SK-N-SH (cell line): ENCODE measurements around the gene OSBPL10. TPM values are rescaled to one million over a fixed set of nuclear protein-coding genes. Genes with fewer than 3 reads are reported as not detected.

Source experiments
- CTCF ChIA-PET: fragments of 300-600, 350-600 bp; formaldehyde crosslinking; extraction: SDS; loops from one replicate; lab custom pipeline; 2021; lab: Yijun Ruan, JAX
- POLR2A ChIA-PET: fragments of 350-600 bp; sonication (Branson Sonifier 250); formaldehyde crosslinking; extraction: SDS; loops from one replicate; lab custom pipeline; 2020; ENCODE audit warnings: antibody characterized with exemption, inconsistent platforms; lab: Yijun Ruan, JAX
- DNase-seq: peaks from one replicate; pipeline ENCODE4 v3.0.0; 2012
- H2AFZ ChIP-seq: fragments of 200-600 bp; sonication (generic); 2 replicates; pipeline ENCODE4 v1.8.1; 2016; ENCODE audit warnings: antibody characterized with exemption, mild to moderate bottlenecking, low read depth
- H3F3A ChIP-seq: fragments of 200-600 bp; sonication (generic); replicated peaks from 2 replicates; pipeline ENCODE3; 2016; ENCODE audit warnings: antibody characterized with exemption, mild to moderate bottlenecking; ENCODE audit not compliant: insufficient read depth
- H3K27ac ChIP-seq, 2 experiments: fragments of 200-500 bp in 1 of 2; fragments of 200-600 bp in 1 of 2; sonication (Bioruptor generic) in 1 of 2; sonication (generic), shearing (Covaris generic) in 1 of 2; 2 replicates each; pipeline versions ENCODE4 v1.5.1 to v1.6.1; 2014 to 2016; ENCODE audit warnings: low read depth in 2 of 2, inconsistent platforms in 1 of 2, low read length in 1 of 2, mild to moderate bottlenecking in 1 of 2, mixed read lengths in 1 of 2
- H3K27me3 ChIP-seq: fragments of 200-600 bp; sonication (generic), shearing (Covaris generic); 2 replicates; pipeline ENCODE4 v1.6.1; 2016; ENCODE audit warnings: mixed run types; ENCODE audit not compliant: insufficient read depth
- H3K36me3 ChIP-seq, 2 experiments: fragments of 200-500 bp in 1 of 2; fragments of 200-600 bp in 1 of 2; sonication (Bioruptor generic) in 1 of 2; sonication (generic) in 1 of 2; replicated peaks in 1 of 2; 2 replicates each; pipeline versions ENCODE3 to v1.5.1; 2014 to 2016; ENCODE audit warnings: low read length in 1 of 2, mild to moderate bottlenecking in 1 of 2; ENCODE audit not compliant: insufficient read depth in 2 of 2, control insufficient read depth in 1 of 2
- H3K4me1 ChIP-seq, 2 experiments: fragments of 200-500 bp in 1 of 2; fragments of 200-600 bp in 1 of 2; sonication (Bioruptor generic) in 1 of 2; sonication (generic), shearing (Covaris generic) in 1 of 2; 2 replicates each; pipeline versions ENCODE4 v1.5.1 to v1.6.1; 2014 to 2016; ENCODE audit warnings: low read depth in 1 of 2, low read length in 1 of 2, mixed run types in 1 of 2; ENCODE audit not compliant: insufficient read depth in 2 of 2, control insufficient read depth in 1 of 2
- H3K4me2 ChIP-seq: fragments of 200-600 bp; sonication (generic), shearing (Covaris generic); 2 replicates; pipeline ENCODE4 v1.6.1; 2017; ENCODE audit warnings: mixed run types
- H3K4me3 ChIP-seq, 2 experiments: fragments of 200-500 bp in 1 of 2; fragments of 200-600 bp in 1 of 2; sonication (Bioruptor generic) in 1 of 2; sonication (generic), shearing (Covaris generic) in 1 of 2; 2 replicates each; pipeline versions ENCODE4 v1.5.1 to v1.8.1; 2014 to 2016; ENCODE audit warnings: low read depth in 2 of 2, inconsistent platforms in 1 of 2, low read length in 1 of 2, mild to moderate bottlenecking in 1 of 2, mixed read lengths in 1 of 2, moderate library complexity in 1 of 2
- H3K79me2 ChIP-seq: fragments of 200-600 bp; sonication (generic); 2 replicates; pipeline ENCODE4 v1.8.1; 2017; ENCODE audit warnings: mild to moderate bottlenecking; ENCODE audit not compliant: insufficient read depth
- H3K9ac ChIP-seq: fragments of 200-600 bp; sonication (generic); 2 replicates; pipeline ENCODE4 v1.6.1; 2017; ENCODE audit warnings: mixed run types
- H3K9me2 ChIP-seq: fragments of 200-600 bp; sonication (generic); 2 replicates; pipeline ENCODE4 v1.6.1; 2017; ENCODE audit warnings: mixed run types
- H3K9me3 ChIP-seq: fragments of 200-600 bp; sonication (generic); 2 replicates; pipeline ENCODE4 v1.6.1; 2017; ENCODE audit warnings: mixed run types, mild to moderate bottlenecking, moderate library complexity
- H4K20me1 ChIP-seq: fragments of 200-600 bp; sonication (generic); 2 replicates; pipeline ENCODE4 v1.6.1; 2017; ENCODE audit warnings: mild to moderate bottlenecking, mixed run types; ENCODE audit not compliant: insufficient read depth
- CHD2 ChIP-seq: fragments of 150-350 bp; IDR thresholded peaks from 2 replicates; pipeline ENCODE4 v1.6.1; 2018; ENCODE audit warnings: low read length; ENCODE audit not compliant: partially characterized antibody
- ELF1 ChIP-seq: IDR thresholded peaks from 2 replicates; pipeline ENCODE4 v1.4.0; 2012
- EP300 ChIP-seq, 2 experiments: IDR thresholded peaks; 2 replicates each; pipeline versions ENCODE4 v1.4.0 to v1.6.1; 2012; ENCODE audit warnings: borderline replicate concordance in 1 of 2, low read depth in 1 of 2, low read length in 1 of 2
- EZH2phosphoT487 ChIP-seq: fragments of 200-600 bp; sonication (generic); IDR thresholded peaks from 2 replicates; pipeline ENCODE4 v1.6.1; 2017; ENCODE audit warnings: low read depth, mixed run types, mild to moderate bottlenecking, antibody characterized with exemption, moderate library complexity, borderline replicate concordance
- FOSL2 ChIP-seq: IDR thresholded peaks from 2 replicates; pipeline ENCODE4 v1.4.0; 2012; ENCODE audit warnings: low read depth, mild to moderate bottlenecking, moderate library complexity, borderline replicate concordance
- FOXJ3 ChIP-seq: sonication (generic); formaldehyde crosslinking; IDR thresholded peaks from 2 replicates; pipeline ENCODE4 v1.5.1; 2020; ENCODE audit warnings: mild to moderate bottlenecking, missing genetic modification reagents
- GABPA ChIP-seq: IDR thresholded peaks from 2 replicates; pipeline ENCODE4 v1.4.0; 2012; ENCODE audit warnings: low read depth, mild to moderate bottlenecking
- JUND ChIP-seq: IDR thresholded peaks from 2 replicates; pipeline ENCODE4 v1.4.0; 2012
- MXI1 ChIP-seq: IDR thresholded peaks from 2 replicates; pipeline ENCODE4 v1.6.1; 2012; ENCODE audit warnings: mild to moderate bottlenecking, low read depth, low read length, improper control_type of control experiment
- NFIC ChIP-seq: IDR thresholded peaks from 2 replicates; pipeline ENCODE4 v1.4.0; 2012; ENCODE audit warnings: borderline replicate concordance
- POLR2AphosphoS5 ChIP-seq: IDR thresholded peaks from 2 replicates; pipeline ENCODE4 v1.6.1; 2012; ENCODE audit warnings: low read depth, low read length
- RCOR1 ChIP-seq: fragments of 150-350 bp; IDR thresholded peaks from 2 replicates; pipeline ENCODE4 v1.6.1; 2017; ENCODE audit warnings: antibody characterized with exemption, low read length
- SIN3A ChIP-seq: IDR thresholded peaks from 2 replicates; pipeline ENCODE4 v1.6.1; 2012; ENCODE audit warnings: low read depth, mild to moderate bottlenecking, low read length, moderate library complexity, borderline replicate concordance
- TAF1 ChIP-seq: IDR thresholded peaks from 2 replicates; pipeline ENCODE4 v1.6.1; 2012; ENCODE audit warnings: low read depth, mild to moderate bottlenecking, low read length, moderate library complexity, borderline replicate concordance
- TEAD4 ChIP-seq: IDR thresholded peaks from 2 replicates; pipeline ENCODE4 v1.4.0; 2012; ENCODE audit warnings: mild to moderate bottlenecking, borderline replicate concordance; ENCODE audit not compliant: insufficient read depth
- YY1 ChIP-seq: IDR thresholded peaks from 2 replicates; pipeline ENCODE4 v1.4.0; 2012; ENCODE audit warnings: low read depth, mild to moderate bottlenecking
- WGBS: methylation state at CpG from one replicate; pipeline ENCODE4 v1.1.6; 2017; ENCODE audit warnings: low lambda C conversion rate; 5-methylcytosine and 5-hydroxymethylcytosine counted together
- polyA plus RNA-seq, 3 experiments: library from polyadenylated mRNA; depleted of rRNA; stranded (reverse); fragments of >200 nt; gene quantifications; 2 replicates each; pipeline ENCODE4 v1.2.3, GENCODE V29; 2012
- TF ChIP-seq, protein P1 (sequence below): fragments of 150-350 bp; IDR thresholded peaks from 2 replicates; pipeline ENCODE4 v1.6.1; 2017; ENCODE audit warnings: antibody characterized with exemption, low read length, low read depth, borderline replicate concordance
- TF ChIP-seq, protein P2 (sequence below): fragments of 150-350 bp; IDR thresholded peaks from 2 replicates; pipeline ENCODE4 v1.6.1; 2016; ENCODE audit warnings: mild to moderate bottlenecking, low read depth, low read length
- TF ChIP-seq, protein P3 (sequence below): IDR thresholded peaks from 2 replicates; pipeline ENCODE4; 2012
- TF ChIP-seq, protein P4 (sequence below): IDR thresholded peaks from 2 replicates; pipeline ENCODE4 v1.4.0; 2012; ENCODE audit warnings: low read depth, borderline replicate concordance

Gene OSBPL10
- polyA plus RNA-seq, 1 of the 3 experiments (the other 2 are of a cell fraction), result 0.12 TPM

DNA sequence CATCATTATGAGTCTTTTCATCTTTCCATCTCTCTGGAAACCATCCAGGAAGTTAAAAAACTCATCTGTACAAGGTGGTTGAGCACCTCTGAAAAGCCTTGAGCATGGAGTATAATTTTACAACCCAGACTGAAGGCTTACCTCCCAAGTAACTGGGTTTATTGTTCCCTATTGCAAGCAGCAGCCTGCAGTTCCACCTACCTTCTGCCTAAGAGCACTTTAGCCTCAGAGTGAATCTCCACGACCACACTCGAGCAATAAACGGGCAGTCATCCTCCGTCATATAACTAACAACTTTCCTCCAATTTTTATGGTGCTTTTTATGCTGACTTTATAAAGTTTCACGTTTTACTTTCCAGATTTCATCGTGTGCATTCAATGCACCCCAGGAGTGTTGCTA, 32.8 kb downstream of the OSBPL10 start:
- H3K27me3 ChIP-seq, result no peaks in the 10 kb centered on the region
- no peak overlapping the region for H3K4me3 ChIP-seq
- no peak overlapping the region for H3K9ac ChIP-seq
- DNase-seq, result no peak
- no peak overlapping the region for H3K4me2 ChIP-seq
- no peaks in the 10 kb centered on the region for H4K20me1 ChIP-seq
- no peak overlapping the region for H3K27ac ChIP-seq
- H3K9me3 ChIP-seq, result no peaks in the 10 kb centered on the region
- H3F3A ChIP-seq, result no peaks in the 10 kb centered on the region
- H3K36me3 ChIP-seq, result no peaks in the 10 kb centered on the region
- ChIA-PET CTCF (no interaction called here), POLR2A (no interaction called here)
- TF ChIP-seq, protein P1, sequence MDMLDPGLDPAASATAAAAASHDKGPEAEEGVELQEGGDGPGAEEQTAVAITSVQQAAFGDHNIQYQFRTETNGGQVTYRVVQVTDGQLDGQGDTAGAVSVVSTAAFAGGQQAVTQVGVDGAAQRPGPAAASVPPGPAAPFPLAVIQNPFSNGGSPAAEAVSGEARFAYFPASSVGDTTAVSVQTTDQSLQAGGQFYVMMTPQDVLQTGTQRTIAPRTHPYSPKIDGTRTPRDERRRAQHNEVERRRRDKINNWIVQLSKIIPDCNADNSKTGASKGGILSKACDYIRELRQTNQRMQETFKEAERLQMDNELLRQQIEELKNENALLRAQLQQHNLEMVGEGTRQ, result no peak
- TF ChIP-seq FOXJ3 (CRISPR knock-in tag), result no peak
- TF ChIP-seq POLR2AphosphoS5, result no peak
- no peak for TF ChIP-seq TEAD4
- TF ChIP-seq FOSL2, result no peak
- TF ChIP-seq MXI1, result no peak
- no peak for TF ChIP-seq ELF1
- TF ChIP-seq EZH2phosphoT487, result no peak
- TF ChIP-seq, protein P2, sequence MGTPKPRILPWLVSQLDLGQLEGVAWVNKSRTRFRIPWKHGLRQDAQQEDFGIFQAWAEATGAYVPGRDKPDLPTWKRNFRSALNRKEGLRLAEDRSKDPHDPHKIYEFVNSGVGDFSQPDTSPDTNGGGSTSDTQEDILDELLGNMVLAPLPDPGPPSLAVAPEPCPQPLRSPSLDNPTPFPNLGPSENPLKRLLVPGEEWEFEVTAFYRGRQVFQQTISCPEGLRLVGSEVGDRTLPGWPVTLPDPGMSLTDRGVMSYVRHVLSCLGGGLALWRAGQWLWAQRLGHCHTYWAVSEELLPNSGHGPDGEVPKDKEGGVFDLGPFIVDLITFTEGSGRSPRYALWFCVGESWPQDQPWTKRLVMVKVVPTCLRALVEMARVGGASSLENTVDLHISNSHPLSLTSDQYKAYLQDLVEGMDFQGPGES, result no peak
- TF ChIP-seq, protein P3, sequence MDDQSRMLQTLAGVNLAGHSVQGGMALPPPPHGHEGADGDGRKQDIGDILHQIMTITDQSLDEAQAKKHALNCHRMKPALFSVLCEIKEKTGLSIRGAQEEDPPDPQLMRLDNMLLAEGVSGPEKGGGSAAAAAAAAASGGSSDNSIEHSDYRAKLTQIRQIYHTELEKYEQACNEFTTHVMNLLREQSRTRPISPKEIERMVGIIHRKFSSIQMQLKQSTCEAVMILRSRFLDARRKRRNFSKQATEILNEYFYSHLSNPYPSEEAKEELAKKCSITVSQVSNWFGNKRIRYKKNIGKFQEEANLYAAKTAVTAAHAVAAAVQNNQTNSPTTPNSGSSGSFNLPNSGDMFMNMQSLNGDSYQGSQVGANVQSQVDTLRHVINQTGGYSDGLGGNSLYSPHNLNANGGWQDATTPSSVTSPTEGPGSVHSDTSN, result no peak
- no peak for TF ChIP-seq CHD2
- no peak for TF ChIP-seq JUND
- no peak for TF ChIP-seq EP300 (IDR thresholded peaks at IDR 0.05; ENCODE audit: borderline replicate concordance in 1 of 2, low read depth in 1 of 2, low read length in 1 of 2)
- TF ChIP-seq, protein P4, sequence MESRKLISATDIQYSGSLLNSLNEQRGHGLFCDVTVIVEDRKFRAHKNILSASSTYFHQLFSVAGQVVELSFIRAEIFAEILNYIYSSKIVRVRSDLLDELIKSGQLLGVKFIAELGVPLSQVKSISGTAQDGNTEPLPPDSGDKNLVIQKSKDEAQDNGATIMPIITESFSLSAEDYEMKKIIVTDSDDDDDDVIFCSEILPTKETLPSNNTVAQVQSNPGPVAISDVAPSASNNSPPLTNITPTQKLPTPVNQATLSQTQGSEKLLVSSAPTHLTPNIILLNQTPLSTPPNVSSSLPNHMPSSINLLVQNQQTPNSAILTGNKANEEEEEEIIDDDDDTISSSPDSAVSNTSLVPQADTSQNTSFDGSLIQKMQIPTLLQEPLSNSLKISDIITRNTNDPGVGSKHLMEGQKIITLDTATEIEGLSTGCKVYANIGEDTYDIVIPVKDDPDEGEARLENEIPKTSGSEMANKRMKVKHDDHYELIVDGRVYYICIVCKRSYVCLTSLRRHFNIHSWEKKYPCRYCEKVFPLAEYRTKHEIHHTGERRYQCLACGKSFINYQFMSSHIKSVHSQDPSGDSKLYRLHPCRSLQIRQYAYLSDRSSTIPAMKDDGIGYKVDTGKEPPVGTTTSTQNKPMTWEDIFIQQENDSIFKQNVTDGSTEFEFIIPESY, result no peak
- TF ChIP-seq NFIC, result no peak
- TF ChIP-seq TAF1, result no peak
- TF ChIP-seq SIN3A, result no peak
- no peak for TF ChIP-seq YY1
- no peak for TF ChIP-seq GABPA
- no peak for TF ChIP-seq RCOR1
- no peak overlapping the region for H2AFZ ChIP-seq
- 50% methylated on average over 6 of the region's 6 CpGs for WGBS
- H3K79me2 ChIP-seq, result no peaks in the 10 kb centered on the region
- H3K4me1 ChIP-seq, result no peaks in the 10 kb centered on the region
- H3K9me2 ChIP-seq, result no peaks in the 10 kb centered on the region
